Activated gamma-delta T cell (primary cell): Measurements from ENCODE around the gene ANKRD62.

ENCODE experiments used
- DNase-seq: peaks from one replicate; lab custom pipeline; 2025; lab: John Stamatoyannopoulos, UW
- total RNA-seq, 2 donors: gene quantifications; one replicate each; lab custom pipeline; 2026; lab: John Stamatoyannopoulos, UW

The ANKRD62 gene
- 0 to 0.17 reads per million in 2 donors for total RNA-seq

DNA sequence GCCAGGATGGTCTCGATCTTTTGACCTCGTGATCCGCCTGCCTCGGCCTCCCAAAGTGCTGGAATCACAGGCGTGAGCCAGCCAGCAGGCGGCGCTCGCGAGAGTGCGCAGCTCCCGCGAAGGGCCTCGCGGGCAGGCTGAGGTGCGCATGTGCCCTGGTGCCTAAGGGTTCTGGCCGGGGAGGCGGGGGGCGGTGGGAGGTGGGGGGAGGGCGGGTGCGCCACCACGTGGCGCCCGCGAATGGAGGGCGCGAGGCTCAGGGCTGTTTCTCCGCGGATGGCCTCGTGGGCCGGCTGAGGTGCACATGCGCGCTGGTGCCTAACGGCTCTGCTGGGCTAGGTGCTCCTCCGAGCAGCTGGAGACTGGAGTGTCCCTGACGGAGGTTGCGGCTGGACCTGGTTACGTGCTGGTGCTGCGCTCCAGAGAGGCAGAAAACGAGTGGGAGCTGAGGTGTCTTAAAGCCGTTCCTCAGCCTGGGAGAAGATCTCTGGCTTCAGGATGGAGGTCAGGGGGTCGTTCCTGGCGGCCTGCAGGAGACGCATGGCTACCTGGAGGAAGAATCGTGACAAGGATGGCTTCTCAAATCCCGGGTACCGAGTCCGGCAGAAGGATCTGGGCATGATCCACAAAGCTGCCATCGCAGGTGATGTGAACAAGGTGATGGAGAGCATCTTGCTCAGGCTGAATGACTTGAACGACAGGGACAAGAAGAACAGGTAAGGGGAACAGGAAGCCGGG is at the start of gene ANKRD62:
Gene ANKRD62, plus strand, starts transcription at position 324 of the 738 bp plus-strand sequence. Its CDS starts 175 bp downstream, at position 499.
- DNase-seq = no peak

DNA sequence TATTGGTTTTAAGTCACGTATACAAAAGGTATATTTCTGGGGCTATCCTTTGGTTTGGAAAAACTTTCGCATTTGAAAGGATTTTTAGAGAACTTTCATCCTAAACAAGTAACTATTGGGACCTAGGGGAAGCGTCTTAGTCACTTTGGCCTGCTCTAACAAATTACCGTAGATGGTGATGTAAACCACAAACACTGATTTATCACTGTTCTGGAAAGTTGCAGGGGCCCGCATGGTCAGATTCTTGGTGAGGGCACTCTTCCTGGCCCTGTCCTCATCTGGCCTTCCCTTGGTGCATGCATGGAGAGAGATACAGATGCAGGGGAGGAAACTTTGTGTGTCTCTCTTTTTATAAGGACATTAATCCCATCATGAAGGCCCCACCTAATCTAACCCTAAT is 49.1 kb upstream of the ANKRD62 start:
- DNase-seq = no peak

DNA sequence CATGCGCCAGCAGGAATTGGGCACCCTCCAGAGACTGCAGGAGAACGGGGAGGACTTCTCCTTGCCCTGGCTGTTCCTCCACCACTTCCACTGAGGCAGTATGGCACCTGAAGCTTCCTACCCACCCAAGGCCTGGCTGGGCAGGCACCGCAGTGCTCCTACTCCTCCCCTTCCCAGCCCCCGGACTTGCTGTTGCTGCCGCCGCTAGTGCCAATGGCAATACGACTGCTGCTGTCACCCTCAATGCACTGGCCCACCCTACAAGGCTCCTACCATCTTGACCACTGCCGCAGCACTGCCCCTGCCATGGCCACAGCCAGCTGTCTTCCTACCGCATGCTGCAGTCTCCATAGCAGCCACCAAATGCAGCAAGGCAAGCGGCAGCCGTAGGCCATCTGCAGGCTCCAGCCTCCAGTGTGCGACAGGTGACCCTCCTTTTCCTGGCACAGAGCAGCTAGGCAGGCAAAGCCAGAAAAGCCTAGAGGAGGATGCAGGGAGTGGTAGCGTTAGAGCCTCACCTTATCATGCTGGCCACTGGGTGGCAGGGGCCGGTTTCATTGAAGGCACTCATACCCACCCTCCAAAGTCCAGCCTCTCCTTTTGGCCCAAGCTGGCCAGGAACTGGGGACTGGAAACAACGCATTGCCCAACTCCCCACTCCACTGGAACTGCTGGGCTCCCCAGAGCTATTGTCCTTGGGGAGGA is 47.4 kb upstream of the ANKRD62 start:
- no peak for DNase-seq

DNA sequence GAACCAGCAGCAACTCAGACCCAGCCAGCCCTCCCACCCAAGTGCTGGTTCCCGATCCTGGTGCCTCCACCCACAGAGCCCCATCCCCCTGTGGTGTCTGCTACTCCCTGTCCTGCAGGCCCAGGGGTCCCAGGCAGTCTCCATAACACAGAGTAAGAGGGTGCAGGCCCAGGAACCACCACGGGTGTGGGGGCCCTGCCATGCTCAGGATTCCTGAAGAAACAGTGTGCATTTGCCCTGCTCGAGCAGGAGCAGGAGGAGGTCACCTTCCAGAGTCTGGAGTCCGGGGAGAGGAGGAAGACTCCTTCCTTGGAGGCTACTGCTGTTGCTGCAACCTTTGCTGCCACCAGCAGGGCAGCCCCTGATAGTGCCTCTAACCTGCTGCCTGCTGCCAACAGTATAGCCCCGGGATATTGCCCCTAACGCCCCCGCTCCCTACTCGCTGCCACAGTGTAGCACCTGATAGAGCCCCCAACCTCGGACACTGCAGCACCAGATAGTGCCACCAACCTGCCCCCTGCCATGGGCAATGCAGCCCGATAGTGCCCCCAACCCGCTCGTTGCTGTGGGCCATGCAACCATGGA is 46.8 kb upstream of the ANKRD62 start:
- DNase-seq = no peak

DNA sequence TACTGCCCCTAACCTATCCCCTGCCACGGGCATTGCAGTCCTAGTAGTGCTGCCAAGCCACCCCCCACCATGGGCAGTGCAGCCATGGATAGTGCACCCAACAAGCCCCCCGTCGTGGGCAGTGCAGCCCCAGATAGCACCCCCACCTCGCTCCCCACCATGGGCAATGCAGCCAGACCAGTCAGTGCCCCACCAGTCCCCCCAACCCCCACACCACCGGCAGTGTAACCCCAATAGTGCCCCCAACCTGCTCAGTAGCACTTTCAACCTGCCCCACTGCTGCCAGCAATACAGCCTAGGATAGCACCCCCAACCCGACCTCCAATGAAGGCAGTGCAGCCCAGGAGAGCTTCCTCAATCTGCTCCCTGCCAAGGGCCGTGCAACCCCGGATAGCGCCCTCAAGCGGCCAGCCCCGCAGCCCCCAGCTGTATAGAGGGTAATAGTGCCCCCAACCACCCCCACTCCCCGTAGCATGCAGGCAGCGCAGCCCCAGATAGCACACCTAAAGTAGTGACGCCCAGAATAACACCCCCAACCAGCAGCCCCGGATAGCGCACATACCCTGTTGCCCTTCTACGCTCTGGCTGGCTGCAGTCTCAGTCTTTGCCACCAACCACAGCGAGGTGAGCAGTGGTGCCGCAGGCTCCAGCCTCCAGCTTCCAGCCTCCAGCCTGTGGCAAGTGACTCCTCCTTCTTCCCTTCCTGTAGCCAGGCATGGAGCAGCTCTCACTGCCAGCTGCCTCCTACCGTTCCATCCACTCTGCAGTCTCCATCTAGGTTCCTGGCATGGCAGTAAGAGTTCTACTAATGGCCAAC is 45.4 kb upstream of the ANKRD62 start:
- no peak for DNase-seq

DNA sequence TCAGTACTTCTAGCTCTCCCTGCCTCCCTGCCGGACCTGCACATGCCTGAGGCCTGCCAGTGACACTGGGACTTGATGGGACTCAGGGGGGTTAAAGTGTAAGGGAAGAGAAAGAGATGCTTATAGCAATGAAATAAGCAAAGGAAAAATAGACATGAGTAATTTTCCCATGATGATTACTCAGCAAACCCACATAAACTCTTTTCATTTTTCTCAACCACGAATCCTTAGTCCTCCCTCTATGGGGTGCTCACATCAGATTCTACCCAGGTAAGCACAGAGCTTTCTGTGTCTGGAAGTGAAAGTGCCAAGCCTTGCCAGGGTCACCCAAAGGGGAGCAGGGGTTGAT is 44.8 kb upstream of the ANKRD62 start:
- no peak for DNase-seq

DNA sequence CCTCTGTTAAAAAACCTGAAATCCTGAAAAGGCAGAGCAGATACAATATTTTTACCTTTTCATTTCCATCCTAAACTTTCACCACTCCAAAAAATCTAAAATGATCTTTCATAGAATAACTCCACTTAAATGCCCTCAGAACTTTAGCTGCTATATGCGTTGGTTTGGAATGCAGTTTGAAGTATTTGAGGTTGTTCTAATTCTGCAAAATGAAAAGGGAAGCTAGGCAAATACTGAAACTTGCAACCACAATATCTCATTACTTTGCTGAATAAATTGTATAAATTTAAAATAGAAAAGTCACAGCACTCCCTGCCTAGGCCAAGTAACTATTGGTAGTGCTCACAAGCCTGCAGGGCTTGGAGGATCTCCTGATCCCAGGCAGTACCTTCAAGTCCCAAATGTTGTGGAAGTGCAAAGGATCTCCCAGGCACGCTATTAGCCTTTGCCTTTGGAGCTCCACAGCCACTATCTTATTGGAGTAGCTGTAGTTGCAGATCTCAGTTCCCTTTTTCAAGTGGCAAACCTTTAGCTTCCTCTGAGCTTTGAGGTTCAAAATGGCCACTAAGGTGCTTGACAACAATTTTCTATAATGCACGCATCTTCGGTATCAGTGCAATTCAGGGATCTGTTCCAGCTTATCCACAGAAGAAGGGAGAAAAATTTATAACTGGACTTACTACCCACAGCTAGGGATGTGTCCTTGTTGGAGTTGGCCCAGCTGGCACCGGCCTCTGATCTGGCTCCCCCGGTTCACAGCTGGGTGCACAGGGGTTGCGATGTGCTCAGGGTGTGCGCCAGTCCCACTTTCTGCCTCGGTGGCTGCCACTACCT is 43.4 kb upstream of the ANKRD62 start:
- DNase-seq = no peak

DNA sequence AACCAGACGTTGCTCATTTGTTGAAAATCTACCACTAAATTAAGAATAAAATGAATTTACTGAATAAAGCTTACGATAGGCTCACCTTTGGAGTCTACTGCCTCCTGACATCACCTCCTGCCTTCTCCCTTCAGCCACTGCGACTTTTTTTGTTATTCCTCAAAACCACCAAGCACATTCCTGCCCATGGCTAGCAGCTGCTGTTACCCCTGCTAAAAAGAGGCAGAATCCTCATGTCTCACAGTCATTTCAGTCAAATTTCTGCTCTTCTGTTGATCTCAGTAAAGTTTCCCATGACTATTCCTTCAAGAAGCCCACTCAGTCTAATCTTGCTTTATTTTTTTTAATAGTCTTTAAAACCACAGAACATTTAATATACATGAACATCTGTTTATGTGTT is 40.8 kb upstream of the ANKRD62 start:
- no peak for DNase-seq

DNA sequence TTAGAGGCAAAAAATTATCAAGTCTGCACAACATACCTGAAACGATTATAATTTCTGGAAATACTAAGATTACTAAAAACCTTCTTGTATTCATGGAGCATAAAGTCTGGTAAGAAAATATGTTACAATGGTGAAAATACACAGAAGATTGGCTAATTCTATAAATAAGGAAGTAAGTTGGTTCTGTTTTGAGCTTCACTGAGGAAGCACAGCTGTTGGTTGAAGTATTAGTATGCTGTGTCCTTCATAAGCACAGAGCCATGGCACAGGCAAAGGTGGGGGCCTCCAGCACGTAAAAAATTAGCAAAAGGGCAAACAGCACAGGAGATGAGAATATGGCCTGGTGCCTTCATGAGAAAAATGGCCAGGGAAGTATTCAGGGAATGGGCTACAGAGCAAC is 40.4 kb upstream of the ANKRD62 start:
- no peak for DNase-seq

DNA sequence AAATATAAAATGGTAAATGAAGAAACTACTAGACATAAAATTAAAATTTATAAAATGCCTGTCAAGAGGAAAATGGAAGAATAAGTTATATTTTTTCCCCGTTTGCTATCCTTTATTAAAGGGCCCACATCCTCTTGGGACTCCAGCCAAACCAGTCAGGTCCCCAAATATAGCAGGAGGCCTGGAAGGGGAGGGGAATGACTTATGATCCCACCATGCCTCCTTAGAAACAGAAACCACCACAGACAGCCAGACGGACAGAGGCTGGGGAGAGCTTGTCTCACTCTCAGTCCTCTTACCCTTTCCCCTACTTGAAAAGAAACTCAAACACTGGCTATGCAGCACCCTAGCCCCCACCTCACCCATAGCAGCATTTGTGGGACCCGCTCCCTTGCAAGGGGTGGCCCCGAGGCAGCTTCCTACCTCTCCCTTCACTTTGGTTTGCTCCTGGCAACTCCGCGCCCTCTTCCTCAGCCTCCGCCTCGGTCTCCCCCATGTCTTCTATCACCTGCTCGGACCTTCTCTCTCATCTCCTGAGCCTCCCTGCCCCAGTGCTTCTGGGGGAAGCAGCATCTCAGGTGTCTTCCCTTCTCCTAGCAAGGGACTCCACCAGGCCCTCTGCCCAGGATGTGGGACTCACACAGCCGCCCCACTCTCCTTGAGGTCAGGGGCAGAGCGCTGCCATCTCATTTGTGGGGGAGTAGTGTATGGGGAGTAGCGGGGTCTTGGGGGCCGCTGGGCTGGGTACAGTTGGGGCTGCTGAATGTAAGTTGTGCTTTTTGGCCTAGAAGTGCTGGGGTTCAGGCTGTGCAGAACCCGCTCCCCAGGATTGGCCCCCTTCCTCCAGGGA is 37.4 kb upstream of the ANKRD62 start:
- no peak for DNase-seq

DNA sequence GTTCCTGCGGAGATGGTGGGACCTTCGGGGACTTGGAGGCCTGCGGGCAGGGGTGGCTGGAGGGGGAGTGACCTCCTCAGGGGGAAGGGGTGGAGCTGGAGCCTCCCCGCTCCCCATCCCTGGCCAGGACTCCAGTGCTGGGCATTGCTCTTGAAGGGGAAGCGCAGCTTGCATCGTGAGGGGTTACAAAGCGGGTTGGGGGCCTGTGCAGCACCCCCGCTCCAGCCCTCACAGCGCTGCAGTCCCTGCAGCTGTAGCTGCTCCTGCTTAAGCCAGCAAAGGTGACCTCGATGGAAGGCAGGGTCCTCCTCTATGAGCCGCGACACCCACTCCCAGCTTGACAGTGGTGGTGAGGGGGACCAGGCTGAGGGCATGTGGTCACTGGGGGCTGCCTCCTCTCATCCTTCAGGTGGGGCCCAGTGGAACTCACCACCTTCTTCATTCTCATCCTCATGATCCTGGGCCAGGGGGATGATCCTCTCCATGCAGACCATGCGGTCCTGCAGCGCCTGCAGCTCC is 36.7 kb upstream of the ANKRD62 start:
- no peak for DNase-seq

DNA sequence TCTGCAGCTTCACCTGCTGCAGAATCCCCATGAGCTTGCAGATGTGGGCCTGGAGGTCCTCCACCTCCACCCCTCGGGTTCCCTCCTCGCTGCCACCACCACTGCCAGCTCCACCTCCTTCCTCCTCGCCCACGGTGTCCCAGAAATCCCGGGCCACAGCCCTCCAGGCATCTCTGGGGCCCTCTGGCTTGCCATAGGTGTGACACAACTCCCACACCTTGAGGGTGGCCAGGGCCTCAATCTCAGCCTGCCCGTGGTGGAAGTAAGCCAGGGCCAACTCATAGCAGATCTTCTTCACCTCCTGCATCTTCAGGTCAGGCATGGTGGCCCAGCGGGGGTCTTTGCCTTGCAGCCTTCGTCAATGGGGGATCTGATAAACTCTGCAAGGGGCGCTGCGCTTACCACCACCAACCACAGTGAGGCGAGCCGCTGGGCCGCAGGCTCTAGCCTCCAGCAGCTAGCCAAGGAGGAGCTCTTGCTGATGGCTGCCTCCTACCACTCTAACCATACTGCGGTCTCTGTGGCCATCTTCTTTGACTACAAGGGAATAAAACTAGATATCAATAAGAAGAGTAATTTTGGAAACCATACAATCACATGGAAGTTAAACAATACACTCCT is 36.1 kb upstream of the ANKRD62 start:
- no peak for DNase-seq

DNA sequence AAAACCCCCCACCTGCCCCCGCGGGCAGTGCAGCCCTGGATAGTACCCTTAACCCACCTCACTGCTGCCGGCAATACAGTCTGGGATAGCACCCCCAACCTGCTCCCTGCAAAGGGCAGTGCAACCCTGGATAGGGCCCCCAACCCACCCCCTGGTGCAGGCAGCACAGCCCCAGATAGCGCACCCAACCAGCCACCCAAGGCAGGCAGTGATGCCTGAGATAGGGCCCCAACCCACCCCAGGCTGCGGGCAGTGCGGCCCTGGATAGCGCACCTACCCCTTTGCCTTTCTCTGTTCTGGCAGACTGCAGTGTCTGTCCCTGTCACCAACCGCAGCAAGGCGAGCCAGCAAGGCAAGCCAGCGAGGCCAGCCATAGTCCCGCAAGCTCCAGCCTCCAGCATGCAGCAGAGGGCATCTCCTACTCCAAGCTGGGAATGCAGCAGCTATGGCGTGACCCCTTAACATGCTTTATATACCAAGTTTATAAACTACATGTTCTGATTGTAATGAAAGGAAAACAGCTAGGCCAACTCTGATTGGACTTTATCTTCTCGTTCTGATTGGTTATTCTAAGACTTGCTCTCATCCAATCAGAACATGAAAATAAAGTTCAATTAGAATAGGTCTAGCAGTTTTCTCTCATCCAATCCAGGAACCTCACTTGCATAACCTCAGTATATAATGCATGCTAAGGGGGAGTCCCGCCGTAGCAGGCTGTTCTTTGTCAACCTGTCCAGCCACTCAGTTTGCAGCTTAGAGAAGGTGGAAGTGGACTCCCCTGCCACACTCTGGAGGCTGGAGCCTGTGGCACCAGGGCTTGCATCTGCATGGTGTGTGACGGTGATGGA is 34.1 kb upstream of the ANKRD62 start:
- DNase-seq = no peak

DNA sequence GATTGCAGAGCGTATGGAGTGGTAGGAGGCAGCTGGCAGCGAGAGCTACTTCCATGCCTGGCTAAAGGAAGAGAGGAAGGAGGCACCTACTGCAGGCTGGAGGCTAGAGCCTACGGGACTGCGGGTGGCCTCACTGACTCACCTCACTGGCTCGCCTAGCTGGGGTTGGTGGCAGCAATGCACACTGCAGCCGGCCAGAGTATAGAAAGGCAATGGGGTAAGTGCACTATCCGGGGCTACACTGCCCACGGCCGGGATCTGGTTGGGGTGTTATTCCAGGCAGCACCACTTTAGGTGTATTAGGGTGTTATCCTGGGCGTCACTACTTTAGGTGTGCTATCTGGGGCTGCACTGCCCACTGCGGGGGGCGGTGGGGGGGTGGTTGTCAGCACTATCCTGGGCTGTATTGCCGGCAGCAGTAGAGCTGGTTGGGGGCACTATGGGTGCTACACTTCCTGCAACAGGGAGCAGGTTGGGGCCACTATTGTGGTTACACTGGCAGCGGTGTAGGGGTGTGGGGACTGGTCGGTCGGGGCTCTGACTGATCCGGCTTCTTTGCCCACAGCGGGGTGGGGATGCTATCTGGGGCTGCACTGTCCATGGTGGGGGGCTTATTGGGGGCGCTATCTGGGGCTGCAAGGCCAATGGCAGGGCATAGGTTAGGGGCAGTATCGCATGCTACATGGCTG is 33.3 kb upstream of the ANKRD62 start:
- DNase-seq = no peak

DNA sequence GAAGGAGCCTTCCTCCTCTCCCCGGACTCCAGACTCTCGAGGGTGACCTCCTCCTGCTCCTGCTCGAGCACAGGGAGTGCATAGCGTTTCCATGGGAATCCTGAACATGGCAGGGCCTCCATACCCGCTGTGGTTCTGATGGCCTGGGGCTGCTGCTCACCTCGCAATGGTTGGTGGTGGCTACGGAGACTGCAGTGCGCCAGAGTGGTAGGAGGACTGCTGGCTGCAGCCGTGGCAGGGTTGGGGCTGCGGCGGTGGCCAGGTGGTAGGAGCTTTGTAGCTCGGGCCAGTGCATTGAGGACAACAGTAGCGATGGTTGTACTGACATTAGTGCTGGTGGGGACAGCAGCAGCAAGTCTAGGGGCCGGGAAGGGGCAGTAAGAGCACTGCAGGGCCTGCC is 32.0 kb upstream of the ANKRD62 start:
- DNase-seq = no peak

DNA sequence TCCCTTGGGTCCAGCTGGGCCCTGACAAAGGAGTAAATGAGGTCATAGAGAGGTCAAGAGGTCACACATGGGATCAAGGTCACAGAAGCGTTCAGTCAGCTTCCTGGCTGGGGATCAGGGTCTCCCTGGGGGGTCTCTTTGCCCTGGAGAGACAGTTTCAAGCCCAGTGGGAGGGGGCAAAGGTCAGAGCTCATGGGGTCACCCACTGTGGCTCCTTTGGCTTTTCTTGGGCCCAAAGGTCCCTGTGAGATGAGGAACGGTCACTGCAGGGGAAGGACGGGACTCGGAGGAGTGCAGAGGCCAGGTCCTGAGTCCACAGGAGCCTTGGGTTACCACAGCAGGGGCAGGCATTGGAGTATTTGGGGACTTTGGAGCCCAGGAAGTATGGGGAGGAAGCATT is 30.7 kb upstream of the ANKRD62 start:
- DNase-seq = no peak

DNA sequence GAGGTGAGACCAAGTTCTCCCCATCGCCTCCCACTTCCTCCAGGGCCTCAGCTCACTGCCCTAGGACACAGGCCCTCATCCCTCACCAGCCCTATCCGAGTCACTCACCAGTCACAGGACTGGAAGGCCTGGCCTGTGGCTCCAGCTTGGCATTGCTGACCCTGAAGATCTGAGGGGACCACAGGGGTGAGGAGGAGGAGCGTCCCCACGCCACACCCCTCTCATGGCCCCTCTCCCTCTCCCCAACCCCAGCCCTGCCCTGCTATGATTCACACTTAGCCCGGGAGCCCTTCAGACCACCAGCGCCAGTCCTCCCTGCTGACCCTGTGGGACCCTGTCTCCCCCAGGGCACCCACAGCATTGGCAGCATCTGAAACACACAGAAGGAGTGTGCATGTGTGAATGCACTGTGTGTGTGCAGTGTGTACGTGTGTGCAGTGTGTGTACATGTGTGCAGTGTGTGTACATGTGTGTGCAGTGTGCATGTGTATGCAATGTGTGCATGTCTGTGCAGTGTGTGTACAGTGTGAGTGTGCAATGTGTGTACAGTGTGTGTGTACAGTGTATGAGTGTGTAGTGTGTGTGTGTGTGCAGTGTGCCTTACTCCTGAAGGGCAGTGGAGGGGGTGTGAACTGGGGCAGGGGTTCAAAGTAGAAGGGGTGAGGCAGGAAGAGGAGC is 29.4 kb upstream of the ANKRD62 start:
- DNase-seq = no peak

DNA sequence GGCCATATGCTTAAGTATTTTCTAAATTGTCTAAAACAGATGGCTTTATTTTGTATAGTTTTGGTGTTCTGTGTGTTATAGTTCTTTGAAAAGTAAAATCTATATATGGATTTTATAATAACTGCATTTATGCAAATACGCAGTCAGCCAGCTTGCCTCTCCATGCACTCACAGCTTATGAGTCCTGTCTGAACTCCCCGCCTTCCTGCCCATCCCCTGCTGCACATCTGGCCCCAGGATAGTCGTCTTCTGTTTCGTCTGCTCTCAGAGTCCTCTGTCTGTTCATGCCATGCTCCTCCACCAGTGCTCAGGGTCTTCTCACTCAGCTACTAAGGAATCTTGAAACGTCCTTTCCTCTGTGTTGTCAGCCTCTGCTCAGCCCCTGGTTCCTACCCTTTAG is 28.2 kb upstream of the ANKRD62 start:
- DNase-seq = no peak
